Measurements from ENCODE around the gene SERAC1.

Gene SERAC1

DNA sequence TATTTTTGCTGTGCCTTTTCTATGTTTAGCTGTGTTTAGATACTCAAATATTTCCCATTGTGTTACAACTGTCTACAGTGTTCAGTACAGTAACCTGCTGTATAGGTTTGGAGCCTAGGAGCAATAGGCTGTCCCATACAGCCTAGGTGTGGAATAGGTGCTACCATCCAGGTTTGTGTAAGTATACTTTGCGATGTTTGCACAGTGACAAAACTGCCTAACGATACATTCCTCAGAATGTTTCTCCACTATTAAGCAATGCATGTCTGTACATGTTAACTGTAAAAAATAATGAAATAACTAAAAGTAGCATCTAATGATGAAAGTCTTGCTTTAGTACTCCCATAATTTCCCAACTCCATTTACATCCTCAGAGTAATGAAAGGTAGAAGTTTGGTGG, 46.0 kb downstream of the SERAC1 start:
- no peak for DNase-seq (ENCODE audit: low read depth)

DNA sequence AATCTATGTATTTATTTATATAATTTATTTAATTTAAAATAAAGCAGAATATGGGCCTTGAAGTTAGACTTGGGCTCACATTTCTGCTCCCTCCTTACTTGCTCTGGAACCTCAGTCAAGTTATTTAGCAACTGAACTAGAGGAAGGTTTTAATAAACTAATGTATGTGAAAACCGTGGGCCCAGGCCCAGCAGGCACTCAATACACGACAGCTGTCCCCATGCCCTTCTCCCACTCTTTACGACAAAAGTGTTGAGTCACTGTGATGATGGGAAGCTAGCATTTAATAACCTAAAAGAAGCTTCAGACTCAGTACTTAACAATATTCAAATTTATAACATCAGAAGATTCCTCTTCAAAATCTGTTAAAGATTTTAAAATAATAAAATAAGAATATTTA, 46.7 kb downstream of the SERAC1 start:
- no peak for DNase-seq (ENCODE audit: low read depth)

DNA sequence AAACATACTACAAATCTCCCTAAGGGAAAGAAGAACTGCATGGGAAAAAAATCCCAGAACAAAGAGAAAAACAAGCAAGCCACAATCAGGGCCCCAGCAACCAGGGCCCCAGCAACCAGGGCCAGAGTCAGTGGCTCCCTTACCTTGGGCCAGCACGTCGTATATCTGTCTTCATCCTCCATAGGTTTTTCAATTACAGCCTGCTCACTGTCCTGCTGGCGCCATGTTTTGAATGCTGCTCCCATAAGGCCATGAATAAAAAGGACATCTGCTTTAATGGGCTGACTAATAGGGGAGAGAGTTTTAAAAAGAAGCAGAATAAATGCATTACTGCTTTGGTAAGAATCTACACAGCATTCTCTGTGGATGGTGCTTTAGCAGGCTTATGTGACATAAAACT, 49.2 kb downstream of the SERAC1 start:
- DNase-seq (ENCODE audit: low read depth) = no peak

DNA sequence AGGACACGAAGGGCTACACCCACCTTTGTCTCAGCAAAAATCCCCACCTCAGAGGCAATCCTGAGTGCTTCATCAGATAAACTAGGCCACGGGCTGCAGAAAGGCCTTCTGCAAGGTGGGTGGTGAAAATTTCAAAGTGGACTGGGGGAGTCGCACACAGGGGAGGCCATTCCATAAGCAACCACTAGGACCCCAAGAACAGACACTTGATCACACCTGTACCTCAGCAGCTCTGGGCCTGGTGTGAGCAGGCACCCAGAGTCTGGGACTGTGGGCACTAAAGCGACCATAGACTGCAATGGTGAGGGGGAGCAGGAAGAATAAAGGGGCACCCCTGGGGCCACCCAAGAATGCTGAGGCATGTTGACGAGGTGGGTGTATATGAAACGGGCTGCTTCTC, 52.6 kb downstream of the SERAC1 start:
- no peak for DNase-seq (ENCODE audit: low read depth)

DNA sequence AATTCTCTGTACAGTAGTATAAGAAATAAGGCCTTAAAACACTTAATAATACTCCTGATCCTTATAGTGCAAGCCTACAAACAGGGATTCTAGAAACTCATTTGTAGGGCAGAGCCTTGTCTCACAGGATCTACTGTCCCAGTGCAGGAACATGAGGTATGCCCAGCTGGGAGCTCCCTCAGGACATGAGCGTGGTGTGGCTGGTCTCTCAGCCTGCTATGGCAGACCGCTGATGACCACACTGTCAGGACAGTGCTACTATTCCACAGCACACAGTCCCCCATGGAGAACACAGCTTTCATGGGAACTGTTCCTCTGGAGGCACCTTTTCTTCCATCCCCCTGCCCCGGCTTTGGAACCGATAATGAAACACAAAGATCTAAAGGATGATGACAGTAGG, 53.0 kb downstream of the SERAC1 start:
- DNase-seq (ENCODE audit: low read depth) = no peak

DNA sequence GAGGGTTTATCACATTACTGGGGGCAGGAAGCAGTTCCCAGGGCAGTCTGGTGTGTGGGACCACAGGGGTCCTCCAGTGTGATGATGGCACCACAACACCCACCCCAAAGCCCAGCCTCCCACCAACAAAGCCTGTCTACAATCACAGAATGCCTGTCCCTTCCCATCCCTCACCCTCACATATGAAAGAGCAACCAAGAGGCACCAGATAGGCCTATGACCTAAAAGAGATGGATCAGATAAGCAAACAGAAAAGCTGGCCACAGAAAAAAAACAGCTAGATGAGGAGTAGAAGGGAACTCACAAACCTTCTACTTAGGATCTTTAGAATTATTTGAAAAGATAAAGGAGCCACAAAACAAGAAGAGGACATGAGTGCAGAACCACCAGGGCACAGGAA, 54.3 kb downstream of the SERAC1 start:
- no peak for DNase-seq (ENCODE audit: low read depth)

DNA sequence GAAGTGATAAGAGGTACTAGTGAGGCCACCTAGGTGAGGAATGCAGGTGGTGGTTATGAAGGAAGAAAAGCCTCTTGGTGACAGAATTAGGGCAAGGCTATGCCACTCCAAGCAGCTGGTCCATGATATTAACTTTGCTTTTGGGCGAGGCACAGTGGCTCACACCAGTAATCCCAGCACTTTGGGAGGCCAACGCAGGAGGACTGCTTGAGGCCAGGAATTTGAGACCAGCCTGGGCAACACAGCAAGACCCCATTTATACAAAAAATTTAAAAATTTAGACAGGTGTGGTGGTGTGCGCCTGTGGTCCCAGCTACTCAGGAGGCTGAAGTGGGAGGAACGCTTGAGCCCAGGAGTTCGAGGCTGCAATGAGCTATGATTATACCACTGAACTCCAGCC, 56.1 kb downstream of the SERAC1 start:
- DNase-seq (ENCODE audit: low read depth) = no peak

DNA sequence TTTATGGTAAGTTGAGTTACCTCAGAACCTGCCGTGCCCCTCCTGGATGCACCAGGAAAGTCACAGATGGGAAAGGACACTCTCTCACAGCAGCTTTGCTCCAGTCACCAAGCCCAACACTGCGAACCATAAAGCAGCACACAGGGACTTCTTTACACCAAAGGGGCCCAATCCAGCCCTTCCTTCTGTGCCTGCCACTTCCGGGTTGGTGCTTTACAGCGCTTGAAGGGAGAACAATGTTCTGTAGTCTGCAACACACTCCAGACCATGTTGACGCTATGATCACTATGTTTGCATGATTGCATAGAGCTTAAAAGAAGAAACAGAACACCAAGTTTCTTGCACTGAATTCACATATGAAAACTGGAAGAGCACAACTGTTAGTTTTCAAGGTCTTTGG, 57.1 kb downstream of the SERAC1 start:
- DNase-seq (ENCODE audit: low read depth) = no peak

DNA sequence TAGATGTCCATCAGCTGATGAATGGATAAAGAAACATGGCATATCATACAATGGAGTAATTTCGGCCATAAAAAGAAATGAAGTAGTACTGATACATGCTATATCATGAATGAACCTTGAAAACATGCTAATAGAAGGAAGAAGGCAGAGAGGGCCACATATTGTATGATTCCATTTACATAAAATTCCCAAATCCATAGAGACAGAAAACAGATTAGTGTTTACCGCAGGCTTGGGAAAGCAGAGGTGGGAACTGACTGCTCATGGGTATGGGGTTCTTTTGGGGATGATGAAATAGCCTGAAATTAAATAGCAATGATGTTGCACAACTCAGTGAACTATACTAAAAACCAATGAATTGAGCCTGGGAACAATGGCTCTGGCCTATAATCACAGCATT, 58.3 kb downstream of the SERAC1 start:
- no peak for DNase-seq (ENCODE audit: low read depth)

DNA sequence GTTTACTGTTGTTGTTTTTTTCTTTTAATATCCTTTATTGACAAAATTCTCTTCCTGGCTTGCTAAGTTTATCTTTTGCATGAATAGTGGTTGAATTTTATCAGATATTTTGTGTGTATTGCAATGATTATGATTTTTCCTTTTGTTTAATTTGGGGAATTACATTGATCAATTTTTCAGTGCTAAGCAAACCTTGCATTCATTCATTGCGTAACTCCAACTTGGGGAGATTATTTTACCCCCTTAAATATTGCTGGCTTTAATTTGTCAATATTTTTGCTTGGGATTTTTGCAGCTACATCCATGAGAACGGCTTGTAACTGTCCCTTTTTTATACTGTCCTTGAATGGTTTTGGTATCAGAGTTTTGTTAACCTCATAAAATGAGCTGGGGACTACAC, 63.4 kb downstream of the SERAC1 start:
- no peak for DNase-seq (ENCODE audit: low read depth)

DNA sequence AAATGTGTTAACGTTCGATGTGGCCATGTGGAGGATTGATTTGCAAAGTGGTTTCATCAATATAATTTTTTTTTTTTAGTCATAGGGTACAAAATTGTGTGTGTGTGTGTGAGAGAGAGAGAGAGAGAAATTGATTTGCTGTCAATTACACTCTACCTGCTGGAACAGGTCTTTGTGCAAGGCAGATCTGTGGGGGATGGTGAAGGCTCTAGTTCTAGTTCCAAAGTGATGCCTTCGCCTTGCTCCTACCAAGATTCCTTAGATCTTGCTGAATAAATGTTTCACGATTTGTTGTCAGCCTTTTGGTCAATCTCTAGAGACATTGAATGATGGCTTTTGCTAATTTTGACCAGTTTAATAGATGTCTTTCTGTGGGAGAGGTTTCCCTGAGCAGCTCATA, 64.8 kb downstream of the SERAC1 start:
- no peak for DNase-seq (ENCODE audit: low read depth)

DNA sequence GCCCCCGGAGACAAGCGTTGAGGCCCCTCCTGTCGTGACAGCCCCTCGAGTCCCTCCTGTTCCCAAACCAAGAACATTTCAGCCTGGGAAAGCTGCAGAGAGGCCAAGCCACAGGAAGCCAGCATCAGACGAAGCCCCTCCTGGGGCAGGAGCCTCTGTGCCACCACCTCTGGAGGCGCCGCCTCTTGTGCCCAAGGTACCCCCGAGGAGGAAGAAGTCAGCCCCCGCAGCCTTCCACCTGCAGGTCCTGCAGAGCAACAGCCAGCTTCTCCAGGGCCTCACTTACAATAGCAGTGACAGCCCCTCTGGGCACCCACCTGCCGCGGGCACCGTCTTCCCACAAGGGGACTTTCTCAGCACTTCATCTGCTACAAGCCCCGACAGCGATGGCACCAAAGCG, 72.4 kb downstream of the SERAC1 start:
- no peak for DNase-seq (ENCODE audit: low read depth)

DNA sequence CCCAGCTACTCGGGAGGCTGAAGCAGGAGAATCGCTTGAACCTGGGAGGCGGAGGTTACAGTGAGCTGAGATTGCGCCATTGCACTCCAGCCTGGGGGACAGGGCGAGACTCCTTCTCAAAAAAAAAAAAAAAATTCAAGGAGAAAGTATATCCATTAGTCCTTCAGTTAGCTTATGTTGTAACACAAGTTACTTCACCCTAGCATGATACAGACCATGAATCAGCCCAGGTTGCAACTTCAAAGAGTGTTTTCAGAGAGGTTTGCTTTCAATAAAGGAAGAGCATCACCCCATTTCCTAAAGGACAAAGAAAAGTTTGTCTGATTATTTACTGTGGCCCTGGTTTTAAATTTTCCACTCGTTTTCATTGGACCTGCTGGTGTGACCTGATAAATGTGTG, 73.0 kb downstream of the SERAC1 start:
- DNase-seq (ENCODE audit: low read depth) = no peak

DNA sequence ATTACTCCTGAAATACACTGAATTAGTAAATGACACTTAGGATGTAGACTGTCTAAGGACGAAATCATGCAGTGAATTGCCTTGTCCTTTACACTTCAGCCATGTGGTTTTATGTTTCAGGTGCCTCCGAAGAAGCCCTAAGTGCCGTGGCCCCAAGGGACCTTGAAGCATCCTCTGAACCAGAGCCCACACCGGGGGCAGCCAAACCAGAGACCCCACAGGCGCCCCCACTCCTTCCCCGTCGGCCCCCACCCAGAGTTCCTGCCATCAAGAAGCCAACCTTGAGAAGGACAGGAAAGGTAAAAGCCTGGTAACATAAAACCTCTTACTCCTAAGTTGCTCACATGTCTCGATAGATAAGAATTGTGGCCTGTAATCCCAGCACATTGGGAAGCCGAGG, 75.3 kb downstream of the SERAC1 start:
- DNase-seq (ENCODE audit: low read depth) = no peak

DNA sequence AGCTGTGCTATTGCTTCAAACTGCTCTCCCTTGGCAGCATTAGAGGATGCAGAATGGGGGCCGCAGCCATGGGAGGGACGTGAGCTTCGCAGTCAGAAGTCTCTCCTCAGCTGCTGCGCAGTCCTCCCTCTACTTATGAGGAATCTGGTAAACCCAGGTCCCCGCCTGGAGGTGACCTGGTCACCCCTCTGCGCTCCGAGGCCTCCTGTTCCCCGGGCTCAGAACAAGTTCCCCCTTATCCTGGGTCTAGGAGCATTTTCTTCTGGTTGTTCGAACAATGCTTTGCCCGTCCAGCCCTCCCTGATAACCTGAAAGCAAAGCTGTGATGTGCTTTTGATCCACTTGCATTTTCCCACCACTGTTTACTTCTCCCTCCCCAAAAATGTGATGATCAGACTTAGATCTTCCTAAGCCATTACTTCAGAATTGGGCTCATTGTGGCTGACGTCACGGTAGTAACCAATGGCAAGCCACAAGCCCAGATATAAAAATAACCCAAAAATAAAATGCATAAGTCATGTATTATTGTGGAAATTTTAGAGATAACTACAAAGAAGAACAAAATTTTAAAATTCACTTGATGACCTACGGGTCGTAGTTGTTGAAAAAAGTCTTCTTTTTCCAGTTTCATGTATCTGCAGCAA, 80.7 kb downstream of the SERAC1 start:
- no peak for DNase-seq (ENCODE audit: low read depth)

DNA sequence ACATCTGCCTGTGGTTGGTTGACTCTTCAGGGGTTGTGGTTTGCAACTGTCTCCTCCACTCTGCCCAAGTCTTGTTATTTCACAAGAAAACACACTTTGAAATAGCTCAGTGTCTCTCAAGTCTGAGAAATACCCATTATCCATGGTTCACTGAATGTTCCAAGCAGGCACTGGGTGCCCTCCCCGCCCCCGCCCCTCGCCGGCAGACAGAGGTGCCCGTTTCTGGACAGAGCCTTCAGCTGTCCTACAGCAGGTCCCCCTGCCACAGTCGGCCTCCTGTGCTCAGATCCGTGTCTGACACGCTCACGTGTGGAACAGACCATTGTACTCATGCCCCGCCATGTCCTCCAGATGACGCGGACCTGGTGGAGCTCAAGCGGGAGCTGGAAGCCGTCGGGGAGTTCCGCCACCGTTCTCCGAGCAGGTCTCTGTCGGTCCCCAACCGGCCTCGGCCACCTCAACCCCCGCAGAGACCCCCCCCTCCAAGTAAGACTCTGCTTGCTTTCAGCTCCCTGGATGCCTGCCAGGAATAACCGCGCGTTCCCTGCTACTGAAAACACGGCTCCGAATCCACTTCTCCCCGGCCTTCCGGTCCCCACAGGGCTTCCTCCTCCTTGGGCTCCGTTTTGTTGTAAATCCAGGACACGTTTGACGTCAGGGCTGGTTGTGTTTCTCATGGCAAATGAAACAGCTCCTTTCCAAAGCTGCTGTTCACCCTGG, 81.4 kb downstream of the SERAC1 start:
- no peak for DNase-seq (ENCODE audit: low read depth)

DNA sequence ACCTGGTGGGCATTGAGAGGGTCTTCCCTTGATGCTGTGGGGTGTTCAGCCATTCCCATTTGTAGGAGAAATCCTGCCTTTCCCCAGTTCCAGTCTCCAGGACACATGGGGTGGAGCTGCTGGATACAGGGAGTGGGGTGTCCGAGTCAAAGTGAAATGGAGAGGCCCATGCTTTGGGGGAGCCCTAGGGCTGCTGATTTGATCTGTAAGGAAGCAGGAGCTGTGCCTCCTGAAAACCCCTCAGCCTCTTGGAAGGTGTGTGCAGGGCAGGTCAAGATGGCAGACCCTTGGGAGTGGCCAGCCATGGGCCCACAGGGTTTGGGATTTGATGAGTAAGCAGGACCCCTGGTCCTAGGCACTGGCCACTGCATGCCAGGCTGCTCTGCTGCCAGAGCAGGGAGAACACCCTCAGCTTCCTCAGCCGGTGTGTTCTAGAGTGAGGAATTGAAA, 82.0 kb downstream of the SERAC1 start:
- DNase-seq (ENCODE audit: low read depth) = no peak

DNA sequence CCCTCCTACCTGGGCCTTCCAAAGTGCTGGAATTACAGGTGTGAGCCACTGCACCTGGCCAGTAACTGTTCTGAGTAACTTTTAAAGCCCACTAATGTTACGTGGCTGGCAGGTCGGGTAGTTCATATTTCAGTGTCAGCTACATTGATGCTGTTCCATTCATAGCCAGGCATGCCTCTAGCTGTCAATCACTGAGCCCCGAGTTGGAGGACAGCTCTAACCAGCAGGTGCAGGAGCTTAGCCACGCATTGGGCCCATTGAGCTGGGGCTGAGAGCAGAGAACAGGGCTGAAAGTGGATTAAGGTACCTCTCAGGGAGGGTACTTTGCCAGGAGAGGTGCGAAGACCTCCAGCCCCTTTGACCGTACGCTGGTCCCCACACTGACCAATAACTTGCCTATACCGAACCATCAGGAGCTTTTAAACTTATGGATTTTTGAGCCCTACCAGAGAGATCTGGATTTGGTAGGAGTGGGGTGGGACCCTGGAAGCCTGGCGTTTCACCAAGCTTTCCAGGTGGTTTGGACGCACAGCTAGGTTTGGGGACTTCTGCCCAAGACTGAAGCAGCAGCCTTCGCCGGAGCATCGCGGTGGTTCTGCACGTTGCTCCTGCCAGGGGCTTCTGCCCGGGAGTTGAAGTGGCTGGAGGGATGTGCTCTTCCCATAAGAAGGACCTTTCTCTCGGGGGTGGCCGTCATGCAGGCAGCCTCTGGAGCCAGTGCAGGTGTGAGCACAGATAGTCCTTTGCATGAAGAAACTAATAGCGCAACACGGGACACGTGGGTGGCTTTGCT, 82.6 kb downstream of the SERAC1 start:
- no peak for DNase-seq (ENCODE audit: low read depth)

DNA sequence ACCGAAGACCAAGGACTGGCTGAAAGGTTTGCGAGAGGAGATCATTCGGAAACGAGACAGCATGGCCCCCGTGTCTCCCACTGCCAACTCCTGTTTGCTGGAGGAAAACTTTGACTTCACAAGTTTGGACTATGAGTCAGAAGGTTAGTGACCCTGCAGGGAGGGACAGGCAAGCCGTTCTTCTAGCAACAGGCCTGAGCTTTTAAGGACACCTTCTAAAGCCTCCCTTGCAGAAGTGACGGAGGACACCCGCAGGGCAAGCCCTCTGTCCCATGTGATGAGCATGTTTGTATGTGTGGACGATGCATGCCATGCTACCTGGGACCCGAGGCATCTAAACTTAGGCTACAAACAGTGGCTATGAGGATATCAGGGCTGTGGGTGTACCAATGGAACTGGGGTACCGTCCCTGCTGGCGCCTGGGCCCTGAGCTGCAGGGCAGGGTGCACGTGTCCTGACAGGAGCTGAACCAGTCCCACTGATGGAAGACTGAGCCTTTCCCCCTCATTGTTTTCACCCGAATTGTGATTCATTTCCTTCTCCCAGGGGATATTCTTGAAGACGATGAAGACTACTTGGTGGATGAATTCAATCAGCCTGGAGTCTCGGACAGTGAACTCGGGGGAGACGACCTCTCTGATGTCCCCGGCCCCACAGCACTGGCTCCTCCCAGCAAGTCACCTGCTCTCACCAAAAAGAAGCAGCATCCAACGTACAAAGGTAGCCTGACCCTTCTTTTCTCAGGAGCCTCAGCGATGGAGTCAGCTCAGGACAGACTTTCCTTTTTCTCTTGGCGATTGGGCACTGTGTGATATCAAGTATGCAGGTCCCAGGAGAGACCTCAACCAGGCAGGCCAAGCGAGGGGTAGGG, 84.4 kb downstream of the SERAC1 start:
- DNase-seq (ENCODE audit: low read depth) = no peak

DNA sequence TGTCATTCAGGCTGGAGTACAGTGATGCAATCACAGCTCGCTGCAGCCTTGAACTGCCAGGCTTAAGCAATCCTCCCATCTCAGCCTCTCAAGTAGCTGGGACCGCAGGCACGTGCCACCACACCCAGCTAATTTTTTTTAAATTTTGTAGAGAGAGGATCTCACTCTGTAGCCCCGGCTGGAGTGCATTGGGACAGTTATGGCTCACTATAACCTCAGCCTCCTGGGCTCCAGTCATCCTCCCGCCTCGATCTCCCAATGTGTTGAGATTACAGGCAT, 86.5 kb downstream of the SERAC1 start:
- DNase-seq (ENCODE audit: low read depth) = no peak

DNA sequence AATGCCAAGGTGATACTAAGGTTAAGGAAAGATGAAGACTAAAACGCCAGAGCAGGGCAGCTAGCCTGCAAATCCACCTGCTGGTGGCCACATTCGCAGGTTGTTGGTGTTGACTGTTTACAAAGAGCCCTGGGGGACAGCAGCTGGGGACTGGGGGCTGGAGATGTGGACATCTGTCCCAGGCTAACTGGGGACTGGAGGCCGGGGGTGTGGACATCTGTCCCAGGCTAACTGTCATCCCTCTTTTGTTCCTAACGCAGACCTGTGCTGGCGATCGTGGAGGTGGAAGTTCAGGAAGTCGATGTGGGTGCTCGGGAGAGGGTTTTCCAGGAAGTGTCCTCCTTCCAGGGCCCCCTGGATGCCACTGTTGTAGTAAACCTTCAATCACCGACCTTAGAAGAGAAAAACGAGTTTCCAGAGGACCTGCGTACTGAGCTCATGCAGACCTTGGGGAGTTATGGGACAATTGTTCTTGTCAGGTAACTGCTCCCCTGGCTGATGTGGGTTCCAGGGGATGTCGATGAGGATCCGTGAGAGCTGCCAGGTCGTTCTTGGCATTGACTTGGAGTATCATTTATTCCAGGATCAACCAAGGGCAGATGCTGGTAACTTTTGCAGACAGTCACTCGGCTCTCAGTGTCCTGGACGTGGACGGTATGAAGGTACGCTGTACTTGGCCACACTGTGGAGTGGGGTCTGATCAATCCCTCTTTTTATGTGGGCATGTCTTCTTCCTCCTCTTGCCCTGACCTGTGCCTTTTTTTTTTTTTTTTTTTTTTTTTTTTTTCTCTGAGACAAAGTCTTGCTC, 87.0 kb downstream of the SERAC1 start:
- no peak for DNase-seq (ENCODE audit: low read depth)

DNA sequence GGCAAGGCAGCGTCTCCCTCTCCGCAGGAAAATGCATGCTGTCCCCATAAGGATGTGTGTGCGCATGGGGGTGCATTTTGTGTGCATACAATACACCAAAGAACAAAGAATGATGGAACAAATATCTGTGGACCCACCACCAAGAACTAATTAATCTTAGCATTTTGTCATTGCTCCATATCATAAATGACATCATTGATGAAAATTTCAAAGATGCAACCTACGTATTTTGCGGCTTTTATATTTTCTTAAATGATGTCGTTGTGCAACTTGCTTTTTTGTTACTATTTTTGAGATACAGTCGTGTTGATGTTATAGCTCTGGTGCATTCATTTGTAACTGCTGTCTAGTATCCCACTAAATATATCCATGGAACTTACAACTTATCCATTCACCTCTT, 89.7 kb downstream of the SERAC1 start:
- no peak for DNase-seq (ENCODE audit: low read depth)
